HepG2 (cell line): ENCODE results near the gene WNT6. TPM values are rescaled to one million over a fixed set of nuclear protein-coding genes. Genes with fewer than 3 reads are reported as not detected.

Experiments
- HMGA1 ChIP-seq: sonication (generic); formaldehyde crosslinking; conservative IDR thresholded peaks from 2 replicates; pipeline ENCODE4 v1.4.0; 2020; ENCODE audit warnings: missing genetic modification reagents
- HNRNPUL1 ChIP-seq: fragments of 200-400 bp; formaldehyde crosslinking; IDR thresholded peaks from 2 replicates; pipeline ENCODE4 v1.6.1; 2017; ENCODE audit warnings: low read depth, mild to moderate bottlenecking, low read length, moderate library complexity
- MYC ChIP-seq: sonication (generic); formaldehyde crosslinking; IDR thresholded peaks from 2 replicates; pipeline ENCODE4 v1.9.0; 2021; ENCODE audit warnings: missing genetic modification reagents, borderline replicate concordance
- SP2 ChIP-seq: sonication (generic); formaldehyde crosslinking; IDR thresholded peaks from 2 replicates; pipeline ENCODE4 v1.5.1; 2020; ENCODE audit warnings: mild to moderate bottlenecking, missing genetic modification reagents
- STAT5B ChIP-seq: sonication (generic); formaldehyde crosslinking; IDR thresholded peaks from 2 replicates; pipeline ENCODE4 v1.4.0; 2020; ENCODE audit warnings: missing genetic modification reagents
- YEATS2 ChIP-seq: sonication (generic); formaldehyde crosslinking; IDR thresholded peaks from 2 replicates; pipeline ENCODE4 v1.4.0; 2020; ENCODE audit warnings: missing genetic modification reagents, borderline replicate concordance
- ZFAT ChIP-seq: sonication (generic); formaldehyde crosslinking; conservative IDR thresholded peaks from 2 replicates; pipeline ENCODE4 v1.8.1; 2023; ENCODE audit warnings: missing genetic modification reagents, inconsistent platforms
- ZFP82 ChIP-seq: sonication (generic); formaldehyde crosslinking; IDR thresholded peaks from 2 replicates; pipeline ENCODE4 v1.5.1; 2020; ENCODE audit warnings: mild to moderate bottlenecking, missing genetic modification reagents, borderline replicate concordance
- ZIK1 ChIP-seq: sonication (generic); formaldehyde crosslinking; IDR thresholded peaks from 2 replicates; pipeline ENCODE4 v1.5.0; 2020; ENCODE audit warnings: mild to moderate bottlenecking, low read depth, missing genetic modification reagents, borderline replicate concordance
- ZMYM2 ChIP-seq: sonication (generic); formaldehyde crosslinking; IDR thresholded peaks from 2 replicates; pipeline ENCODE4 v1.8.0; 2022; ENCODE audit warnings: mild to moderate bottlenecking, missing genetic modification reagents
- ZNF224 ChIP-seq: sonication (generic); formaldehyde crosslinking; IDR thresholded peaks from 2 replicates; pipeline ENCODE4 v1.5.0; 2020; ENCODE audit warnings: mild to moderate bottlenecking, missing genetic modification reagents
- ZNF577 ChIP-seq: sonication (generic); formaldehyde crosslinking; IDR thresholded peaks from 2 replicates; pipeline ENCODE4 v1.4.0; 2020; ENCODE audit warnings: mild to moderate bottlenecking, low read depth, missing genetic modification reagents, borderline replicate concordance
- polyA plus RNA-seq, 8 experiments: library from polyadenylated mRNA; depleted of rRNA in 3 of 8; stranded (reverse) in 7 of 8; unstranded in 1 of 8; fragments of >200 nt; fragmentation: Illumina TruSeq in 4 of 8; extraction: Trizol in 4 of 8; gene quantifications; 2 replicates each; pipeline versions ENCODE4 v1.2.1 to v1.2.3, GENCODE V29; 2011 to 2016; ENCODE audit warnings: low read depth in 4 of 8, missing spikeins in 1 of 8, mixed read lengths in 1 of 8; ENCODE audit not compliant: insufficient read depth in 1 of 8
- total RNA-seq, 5 experiments: library from RNA; depleted of rRNA; stranded (reverse); fragments of >200 nt; fragmentation: Illumina TruSeq; extraction: Trizol; gene quantifications; 2 replicates each; pipeline ENCODE4 v1.2.3, GENCODE V29; 2016; ENCODE audit warnings: low read depth in 1 of 5
- TF ChIP-seq, protein P1 (sequence below): sonication (generic); formaldehyde crosslinking; IDR thresholded peaks from 2 replicates; pipeline ENCODE4 v1.8.1; 2022; ENCODE audit warnings: mild to moderate bottlenecking, missing genetic modification reagents
- TF ChIP-seq, protein P2 (sequence below): sonication (generic); formaldehyde crosslinking; IDR thresholded peaks from 2 replicates; pipeline ENCODE4 v1.5.1; 2020; ENCODE audit warnings: mild to moderate bottlenecking, missing genetic modification reagents, borderline replicate concordance
- TF ChIP-seq, protein P3 (sequence below): sonication (generic); formaldehyde crosslinking; IDR thresholded peaks from 2 replicates; pipeline ENCODE4 v1.4.0; 2020; ENCODE audit warnings: mild to moderate bottlenecking, missing genetic modification reagents
- TF ChIP-seq, protein P4 (sequence below): sonication (generic); formaldehyde crosslinking; IDR thresholded peaks from 2 replicates; pipeline ENCODE4 v1.5.0; 2020; ENCODE audit warnings: missing genetic modification reagents

WNT6 gene
- total and polyA plus RNA-seq, 2 of the 13 experiments (the other 11 are each of a cell fraction or from before 2014, with no cell fraction given) = 0.20 TPM; not detected in 1

DNA sequence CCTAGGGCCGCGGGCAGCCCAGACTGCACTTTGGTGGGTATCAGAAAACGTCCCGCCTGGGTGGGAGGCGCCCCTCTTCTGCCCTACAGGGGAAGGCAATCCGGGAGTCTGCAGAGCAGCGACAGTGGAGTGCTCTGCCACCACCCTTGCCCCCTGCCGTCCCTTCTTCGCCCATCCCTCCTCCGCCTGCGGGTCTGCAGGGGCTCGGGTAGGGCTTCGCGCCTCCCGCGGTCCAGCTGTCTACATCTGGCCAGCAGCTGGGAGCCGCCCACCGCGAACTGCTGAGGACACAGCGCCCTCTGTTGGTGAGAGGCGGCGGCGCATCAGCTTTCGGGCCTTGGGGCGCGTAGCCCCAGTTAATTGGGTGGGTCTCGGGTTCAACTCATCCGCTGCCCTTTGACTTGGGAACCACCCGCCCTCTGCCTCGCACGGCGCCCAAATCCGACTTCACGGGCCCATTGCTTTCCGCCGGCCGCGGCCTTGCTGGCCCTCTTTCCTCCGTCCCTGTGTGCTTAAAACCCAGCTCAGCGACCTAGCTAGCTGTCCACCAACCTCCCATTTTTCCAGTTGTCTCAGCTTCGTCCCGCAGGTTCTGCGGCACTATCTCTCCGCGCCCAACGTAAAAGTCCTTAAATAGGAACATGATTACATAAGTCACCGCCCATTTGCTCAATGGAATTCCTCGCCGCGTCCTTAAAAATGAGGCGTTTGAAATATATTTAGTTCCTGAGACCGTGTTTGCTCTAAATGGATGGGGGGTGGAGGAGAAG, 38.7 kb downstream of the WNT6 start (continued):
- TF ChIP-seq, protein P1, sequence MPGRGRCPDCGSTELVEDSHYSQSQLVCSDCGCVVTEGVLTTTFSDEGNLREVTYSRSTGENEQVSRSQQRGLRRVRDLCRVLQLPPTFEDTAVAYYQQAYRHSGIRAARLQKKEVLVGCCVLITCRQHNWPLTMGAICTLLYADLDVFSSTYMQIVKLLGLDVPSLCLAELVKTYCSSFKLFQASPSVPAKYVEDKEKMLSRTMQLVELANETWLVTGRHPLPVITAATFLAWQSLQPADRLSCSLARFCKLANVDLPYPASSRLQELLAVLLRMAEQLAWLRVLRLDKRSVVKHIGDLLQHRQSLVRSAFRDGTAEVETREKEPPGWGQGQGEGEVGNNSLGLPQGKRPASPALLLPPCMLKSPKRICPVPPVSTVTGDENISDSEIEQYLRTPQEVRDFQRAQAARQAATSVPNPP (CRISPR knock-in tag) = no peak
- TF ChIP-seq, protein P2, sequence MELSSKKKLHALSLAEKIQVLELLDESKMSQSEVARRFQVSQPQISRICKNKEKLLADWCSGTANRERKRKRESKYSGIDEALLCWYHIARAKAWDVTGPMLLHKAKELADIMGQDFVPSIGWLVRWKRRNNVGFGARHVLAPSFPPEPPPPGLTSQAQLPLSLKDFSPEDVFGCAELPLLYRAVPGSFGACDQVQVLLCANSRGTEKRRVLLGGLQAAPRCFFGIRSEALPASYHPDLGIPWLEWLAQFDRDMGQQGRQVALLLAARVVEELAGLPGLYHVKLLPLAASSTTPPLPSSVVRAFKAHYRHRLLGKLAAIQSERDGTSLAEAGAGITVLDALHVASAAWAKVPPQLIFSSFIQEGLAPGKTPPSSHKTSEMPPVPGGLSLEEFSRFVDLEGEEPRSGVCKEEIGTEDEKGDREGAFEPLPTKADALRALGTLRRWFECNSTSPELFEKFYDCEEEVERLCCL (CRISPR knock-in tag) = no peak
- TF ChIP-seq, protein P3, sequence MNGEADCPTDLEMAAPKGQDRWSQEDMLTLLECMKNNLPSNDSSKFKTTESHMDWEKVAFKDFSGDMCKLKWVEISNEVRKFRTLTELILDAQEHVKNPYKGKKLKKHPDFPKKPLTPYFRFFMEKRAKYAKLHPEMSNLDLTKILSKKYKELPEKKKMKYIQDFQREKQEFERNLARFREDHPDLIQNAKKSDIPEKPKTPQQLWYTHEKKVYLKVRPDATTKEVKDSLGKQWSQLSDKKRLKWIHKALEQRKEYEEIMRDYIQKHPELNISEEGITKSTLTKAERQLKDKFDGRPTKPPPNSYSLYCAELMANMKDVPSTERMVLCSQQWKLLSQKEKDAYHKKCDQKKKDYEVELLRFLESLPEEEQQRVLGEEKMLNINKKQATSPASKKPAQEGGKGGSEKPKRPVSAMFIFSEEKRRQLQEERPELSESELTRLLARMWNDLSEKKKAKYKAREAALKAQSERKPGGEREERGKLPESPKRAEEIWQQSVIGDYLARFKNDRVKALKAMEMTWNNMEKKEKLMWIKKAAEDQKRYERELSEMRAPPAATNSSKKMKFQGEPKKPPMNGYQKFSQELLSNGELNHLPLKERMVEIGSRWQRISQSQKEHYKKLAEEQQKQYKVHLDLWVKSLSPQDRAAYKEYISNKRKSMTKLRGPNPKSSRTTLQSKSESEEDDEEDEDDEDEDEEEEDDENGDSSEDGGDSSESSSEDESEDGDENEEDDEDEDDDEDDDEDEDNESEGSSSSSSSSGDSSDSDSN (CRISPR knock-in tag) = peak; percentile 45; the same call in 1 of the 2 replicates
- TF ChIP-seq, protein P4, sequence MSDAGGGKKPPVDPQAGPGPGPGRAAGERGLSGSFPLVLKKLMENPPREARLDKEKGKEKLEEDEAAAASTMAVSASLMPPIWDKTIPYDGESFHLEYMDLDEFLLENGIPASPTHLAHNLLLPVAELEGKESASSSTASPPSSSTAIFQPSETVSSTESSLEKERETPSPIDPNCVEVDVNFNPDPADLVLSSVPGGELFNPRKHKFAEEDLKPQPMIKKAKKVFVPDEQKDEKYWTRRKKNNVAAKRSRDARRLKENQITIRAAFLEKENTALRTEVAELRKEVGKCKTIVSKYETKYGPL = no peak
- TF ChIP-seq ZFP82 (CRISPR knock-in tag) (no peak), ZIK1 (CRISPR knock-in tag) (peak; percentile 86; the same call in 1 of the 2 replicates), ZNF224 (CRISPR knock-in tag) (no peak; the same call in 1 of the 2 replicates), SP2 (CRISPR knock-in tag) (no peak), MYC (CRISPR knock-in tag) (peak; percentile 42; the same call in 1 of the 2 replicates), HMGA1 (CRISPR knock-in tag) (no peak), ZNF577 (CRISPR knock-in tag) (no peak), STAT5B (CRISPR knock-in tag) (no peak), ZMYM2 (CRISPR knock-in tag) (no peak), YEATS2 (CRISPR knock-in tag) (no peak), ZFAT (CRISPR knock-in tag) (no peak), HNRNPUL1 (no peak)
